ACHN (cell line): ENCODE results near the gene CRYBB1.
"Not testable (repeated sequence)": the region's sequence is repeated elsewhere in the genome, so short reads cannot be mapped to it uniquely, and the experiment has no call there.

Experiments
- DNase-seq: peaks from one replicate; pipeline ENCODE4 v3.0.0-alpha.2; 2015
- in situ Hi-C: cut with HindIII; loops from 2 replicates; pipeline ENCODE4 v1.10.0; 2017; ENCODE audit warnings: low sequenced_read_pairs, low pct_ligation_motif_present, low pct_unique_long_range_greater_than_20kb

CRYBB1 gene

DNA sequence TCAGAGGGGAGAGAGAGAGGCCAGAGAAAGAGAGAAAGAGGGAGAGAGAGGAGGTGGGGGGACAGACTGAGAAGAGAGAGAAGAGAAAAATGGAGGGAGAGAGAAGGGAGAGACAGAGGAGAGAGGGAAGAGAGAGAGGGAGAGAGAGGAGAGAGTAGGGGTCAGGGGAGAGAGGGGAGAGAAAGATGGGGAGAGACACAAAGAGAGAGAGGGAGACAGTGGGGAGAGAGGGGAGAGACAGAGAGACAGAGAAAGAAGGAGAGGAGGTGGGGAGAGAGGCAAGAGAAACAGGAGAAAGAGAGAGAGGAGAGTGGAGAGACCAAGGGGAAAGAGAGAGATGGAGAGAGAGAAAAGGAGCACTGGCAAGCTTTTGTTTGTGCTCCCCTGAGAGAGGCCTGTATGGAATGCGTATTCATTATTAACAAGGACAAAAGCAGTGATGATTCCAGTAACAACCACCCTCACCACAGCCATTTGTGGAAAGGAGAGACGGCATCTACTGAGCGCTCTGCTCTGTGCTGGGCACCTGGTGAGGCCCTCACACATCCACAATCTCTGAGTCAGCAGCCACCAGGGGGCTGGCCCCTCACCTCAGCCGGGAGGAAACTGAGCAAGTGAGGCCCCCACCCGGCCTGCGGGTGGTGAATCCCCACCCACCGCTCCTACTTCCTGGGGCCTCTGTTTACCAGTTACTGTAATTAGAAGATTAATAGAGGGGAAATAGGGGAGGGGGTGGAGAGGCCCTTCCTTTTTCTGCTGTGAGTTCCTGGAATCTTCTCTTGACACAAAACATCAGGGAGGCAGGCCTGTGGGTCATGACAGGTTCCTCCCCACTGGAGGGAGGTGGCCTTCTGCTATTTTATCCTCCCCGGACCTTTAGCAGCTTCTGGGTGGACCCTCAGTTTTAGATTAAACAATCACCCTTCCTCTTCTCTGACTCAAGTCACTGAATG, 24.9 kb upstream of the CRYBB1 start:
- in situ Hi-C loops: no loop called here
- DNase-seq: no peak

DNA sequence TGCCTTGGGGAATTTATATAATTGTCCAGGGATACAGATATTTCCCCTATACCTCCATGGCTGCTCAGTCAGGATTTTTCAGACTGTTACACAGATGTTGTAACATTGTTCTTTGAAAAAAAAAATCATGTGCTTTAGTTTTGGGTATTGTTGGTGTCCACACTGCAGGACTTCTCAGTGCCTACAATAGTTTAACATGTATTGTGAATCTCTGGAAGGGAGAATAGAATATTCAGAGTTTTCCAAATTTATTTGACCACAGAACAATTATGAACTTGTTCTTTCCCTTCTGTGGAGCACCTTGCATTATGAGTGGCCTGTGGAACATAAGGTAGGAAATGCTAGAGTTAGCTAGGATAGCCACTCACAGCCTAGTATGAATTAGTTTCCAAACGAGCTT, 18.5 kb upstream of the CRYBB1 start:
- in situ Hi-C loops: no loop called here
- no peak for DNase-seq

GRCh38 chr22:26635117-26635516, 17.3 kb upstream of the CRYBB1 start:
- in situ Hi-C loops: no loop called here
- DNase-seq: no peak

DNA sequence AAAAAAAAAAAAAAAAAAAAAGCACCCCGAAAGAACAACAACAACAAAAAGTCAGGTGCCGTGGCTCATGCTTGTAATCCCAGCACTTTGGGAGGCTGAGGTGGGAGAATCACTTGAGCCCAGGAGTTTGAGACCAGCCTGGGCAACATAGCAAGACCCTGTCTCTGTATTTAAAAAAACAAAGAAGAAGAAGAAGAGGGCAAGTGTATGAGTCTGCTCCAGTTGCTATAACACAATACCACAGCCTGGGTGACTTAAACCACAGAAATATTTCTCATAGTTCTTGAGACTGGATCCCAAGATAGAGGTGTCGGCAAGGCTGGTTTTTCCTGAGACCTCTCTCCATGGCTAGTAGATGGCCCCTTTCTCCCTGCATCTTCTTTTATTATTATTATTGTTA, 16.4 kb upstream of the CRYBB1 start:
- no peak for DNase-seq
- in situ Hi-C loops: no loop called here

GRCh38 chr22:26632422-26633155, 14.8 kb upstream of the CRYBB1 start:
- in situ Hi-C loops: no loop called here
- no peak for DNase-seq

GRCh38 chr22:26631282-26631681, 13.5 kb upstream of the CRYBB1 start:
- in situ Hi-C loops: no loop called here
- DNase-seq: no peak

GRCh38 chr22:26629988-26630761, 12.3 kb upstream of the CRYBB1 start:
- no peak for DNase-seq
- in situ Hi-C loops: no loop called here

GRCh38 chr22:26624803-26625202, 7.0 kb upstream of the CRYBB1 start:
- DNase-seq: no peak
- in situ Hi-C loops: no loop called here

GRCh38 chr22:26623984-26624383, 6.2 kb upstream of the CRYBB1 start:
- no peak for DNase-seq
- in situ Hi-C loops: no loop called here

DNA sequence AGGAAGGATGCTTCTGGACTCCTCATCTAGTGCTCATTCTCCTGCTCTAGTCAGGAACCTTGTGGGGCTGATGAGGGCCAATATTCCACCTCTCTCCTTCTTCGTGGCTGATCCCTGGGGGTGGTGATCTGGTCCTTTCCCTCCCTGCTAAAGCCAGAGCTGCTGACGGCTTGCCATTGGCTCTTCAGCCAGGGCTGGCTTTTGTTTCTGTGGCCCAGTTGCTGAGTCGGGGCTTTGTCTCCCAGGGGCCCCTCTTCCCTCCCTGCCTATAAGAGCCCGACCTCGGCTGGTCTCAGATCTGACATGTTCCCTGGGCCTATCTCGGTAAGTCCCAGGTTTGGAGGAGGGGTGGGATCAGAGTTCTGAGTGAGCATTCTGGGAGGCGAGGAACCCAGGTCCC, 3.8 kb upstream of the CRYBB1 start, which contains the start of gene CRYBA4:
CRYBA4 (plus strand) TSS at position 301 of the 400 bp plus-strand sequence. CDS start 634 bp downstream, outside the sequence.
- in situ Hi-C loops: no loop called here
- DNase-seq: no peak

DNA sequence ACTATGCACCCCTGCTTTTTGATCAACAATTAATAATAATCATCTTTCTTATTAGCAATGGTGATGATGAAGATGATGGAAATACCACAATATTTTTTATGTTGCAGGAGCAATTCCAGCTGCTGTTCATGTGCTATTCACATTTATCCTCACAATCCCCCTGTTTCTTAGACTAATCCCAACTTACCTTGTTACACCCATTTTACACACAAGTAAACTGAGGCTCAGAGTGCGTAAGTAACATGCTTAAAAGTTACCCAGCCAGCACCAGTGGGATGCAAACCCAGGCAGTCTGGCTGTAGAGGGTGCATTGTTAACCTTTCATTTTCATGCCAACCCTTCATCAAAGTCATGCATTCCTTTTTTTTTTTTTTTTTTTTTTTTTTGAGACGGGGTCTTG, 2.4 kb upstream of the CRYBB1 start:
- in situ Hi-C loops: no loop called here
- DNase-seq: no peak

DNA sequence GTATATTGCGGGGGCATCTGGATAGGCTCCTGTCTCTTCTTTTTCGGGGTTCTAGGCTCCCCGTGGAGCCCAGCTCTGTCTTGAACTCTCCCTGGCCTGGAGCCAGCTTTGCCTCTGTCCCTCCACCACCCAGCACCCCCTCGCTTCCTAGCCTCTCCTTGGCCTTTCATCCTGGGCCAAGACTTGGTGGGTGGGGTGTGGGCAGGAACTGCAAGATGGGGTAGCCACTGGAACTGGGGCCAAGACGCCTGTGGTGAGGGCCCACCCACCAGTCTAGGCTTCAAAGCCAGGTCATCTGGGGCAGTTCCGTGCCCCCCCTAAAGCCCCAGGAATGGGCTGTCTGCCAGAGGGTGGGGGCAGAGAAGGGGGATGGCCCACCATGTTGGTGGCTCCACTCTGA, 1.7 kb upstream of the CRYBB1 start:
- in situ Hi-C loops: no loop called here
- no peak for DNase-seq

DNA sequence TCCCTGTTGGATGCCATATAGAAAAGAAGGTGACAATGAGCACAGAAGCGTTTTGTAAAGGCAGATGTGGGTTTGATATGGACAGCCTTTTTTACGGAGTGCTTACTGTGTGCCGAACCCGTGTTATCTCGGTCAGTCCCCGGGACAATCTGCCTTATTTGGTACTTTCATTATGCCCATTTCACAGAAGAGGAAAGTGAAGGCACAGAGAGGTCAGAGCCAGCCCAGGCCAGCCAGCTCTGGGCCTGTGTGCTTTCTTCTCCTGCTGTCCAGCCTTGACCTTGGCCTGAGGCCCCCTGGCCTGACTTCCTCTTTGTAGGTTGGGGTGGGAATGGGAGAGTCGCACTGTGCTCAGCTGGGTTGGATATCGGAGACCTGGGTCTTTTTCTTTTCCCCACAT, 628 bp upstream of the CRYBB1 start:
- no peak for DNase-seq
- in situ Hi-C loops: no loop called here

GRCh38 chr22:26616650-26617049, 1.2 kb downstream of the CRYBB1 start:
- in situ Hi-C loops: no loop called here
- DNase-seq: no peak

GRCh38 chr22:26615830-26616435, 1.9 kb downstream of the CRYBB1 start:
- in situ Hi-C loops: no loop called here
- no peak for DNase-seq

GRCh38 chr22:26615149-26615548, 2.7 kb downstream of the CRYBB1 start:
- in situ Hi-C loops: no loop called here
- no peak for DNase-seq

- DNase-seq: no peak
- in situ Hi-C loops: no loop called here
These were observed 3.5 kb downstream of the CRYBB1 start for GRCh38 chr22:26614322-26614721.

DNA sequence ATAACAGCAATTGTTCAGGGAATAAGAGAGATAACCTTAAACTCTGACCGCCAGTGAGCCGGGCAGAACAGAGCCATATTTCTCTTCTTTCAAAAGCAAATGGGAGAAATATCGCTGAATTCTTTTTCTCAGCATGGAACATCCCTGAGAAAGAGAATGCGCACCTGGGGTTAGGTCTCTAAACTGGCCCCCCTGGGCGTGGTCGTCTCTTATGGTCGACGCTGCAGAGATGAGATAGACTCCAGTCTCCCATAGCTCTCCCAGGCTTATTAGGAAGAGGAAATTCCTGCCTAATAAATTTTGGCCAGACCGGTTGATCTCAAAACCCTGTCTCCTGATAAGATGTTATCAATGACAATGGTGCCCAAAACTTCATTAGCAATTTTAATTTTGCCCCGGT, 4.1 kb downstream of the CRYBB1 start:
- in situ Hi-C loops, DNase-seq: not testable (repeated sequence)

DNA sequence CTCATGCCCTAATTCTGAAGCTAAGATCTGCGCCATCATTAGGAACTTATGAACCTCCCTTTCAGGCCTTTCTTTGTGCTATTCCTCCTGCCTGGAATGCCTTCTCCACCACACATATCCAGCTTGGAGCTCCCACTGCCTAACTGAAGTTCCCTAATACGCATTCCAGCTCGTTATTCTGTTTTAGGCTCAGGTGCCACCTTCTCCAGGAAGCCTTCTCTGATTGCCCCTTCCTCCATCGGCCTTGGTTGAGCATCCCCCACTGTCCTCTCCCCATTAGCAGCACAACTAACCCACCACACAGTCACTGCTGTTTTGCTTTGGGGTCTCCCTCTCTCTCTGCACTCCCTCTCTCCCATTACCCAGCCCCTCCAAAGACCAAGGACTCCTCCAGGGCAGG, 5.2 kb downstream of the CRYBB1 start:
- in situ Hi-C loops: no loop called here
- no peak for DNase-seq
